Lower lobe of right lung (tissue), 2 donors: ENCODE measurements around the gene RPP30. TPM values are rescaled to one million over a fixed set of nuclear protein-coding genes. Genes with fewer than 3 reads are reported as not detected.
A peak's percentile ranks its signal among the peaks of the same experiment; 100 is the strongest.

Source experiments
- ATAC-seq, 2 donors: fragments of 200-7000 bp; cut with Tn5 transposase; one replicate each; pipeline ENCODE4 v1.9.1; 2020 to 2022; ENCODE audit warnings: mild to moderate bottlenecking in 2 of 2, moderate library complexity in 2 of 2
- DNase-seq: peaks from one replicate; pipeline ENCODE4 v3.0.0-alpha.2; 2020
- H3K27ac ChIP-seq: fragments of 200-600 bp; one replicate; pipeline ENCODE4 v1.8.0; 2022
- H3K27me3 ChIP-seq: fragments of 200-600 bp; one replicate; pipeline ENCODE4 v1.8.0; 2022; ENCODE audit warnings: low read depth
- H3K36me3 ChIP-seq: fragments of 200-600 bp; one replicate; pipeline ENCODE4 v1.8.0; 2022; ENCODE audit warnings: mild to moderate bottlenecking
- H3K4me1 ChIP-seq: fragments of 200-600 bp; one replicate; pipeline ENCODE4 v1.8.0; 2022
- H3K4me3 ChIP-seq: fragments of 200-600 bp; one replicate; pipeline ENCODE4 v1.8.0; 2022; ENCODE audit warnings: mild to moderate bottlenecking
- H3K9me3 ChIP-seq: fragments of 200-600 bp; one replicate; pipeline ENCODE4 v1.8.0; 2022
- CTCF ChIP-seq: fragments of 200-600 bp; IDR thresholded peaks from one replicate; pipeline ENCODE4 v1.8.0; 2022; ENCODE audit warnings: antibody characterized with exemption, mild to moderate bottlenecking
- intact Hi-C: fragments of 100-400 bp; cut with DNase I; formaldehyde crosslinking; loops from one replicate; pipeline ENCODE4 v1.11.0; 2022
- total RNA-seq: library from RNA; stranded (reverse); fragmentation: NEBNext Ultra II Directional; extraction: Animal tissue kit (Norgen Biotek cat#: 25700); gene quantifications from one replicate; pipeline ENCODE4 v1.2.1, GENCODE V29; 2021
- donor health status: DM: no; HTN: yes; CAD: no; lungs with severe emphysema.

Gene RPP30
- total RNA-seq, 1 donor from 2014 or later, result 28.2 TPM

GRCh38 chr10:90855126-90855525, 16.6 kb upstream of the RPP30 start:
- intact Hi-C loops, result no loop called here
- ATAC-seq (no peak), DNase-seq (no peak)
- peaks cover 47% of the 10 kb centered on the region for H3K27me3 ChIP-seq
- peaks cover 14% of the 10 kb centered on the region for H3K4me1 ChIP-seq
- H3K9me3 ChIP-seq, result peaks cover 11% of the 10 kb centered on the region
- H3K4me3 ChIP-seq, result no peak overlapping the region
- no peak overlapping the region for H3K27ac ChIP-seq
- H3K36me3 ChIP-seq, result no peaks in the 10 kb centered on the region
- TF ChIP-seq CTCF, result no peak

- no peak overlapping the region for H3K4me3 ChIP-seq
- no peak for TF ChIP-seq CTCF
- intact Hi-C loops, result no loop called here
- no peak overlapping the region for H3K27ac ChIP-seq
- H3K27me3 ChIP-seq, result peaks cover 47% of the 10 kb centered on the region
- DNase-seq (no peak), ATAC-seq (no peak)
- H3K9me3 ChIP-seq, result peaks cover 2% of the 10 kb centered on the region
- H3K36me3 ChIP-seq, result no peaks in the 10 kb centered on the region
- H3K4me1 ChIP-seq, result peaks cover 14% of the 10 kb centered on the region
These were observed 15.5 kb upstream of the RPP30 start for GRCh38 chr10:90856261-90856660.

GRCh38 chr10:90856964-90857634, 14.7 kb upstream of the RPP30 start:
- intact Hi-C loops, result no loop called here
- H3K27ac ChIP-seq, result no peak overlapping the region
- ATAC-seq, result peak; percentile 32 to 35

GRCh38 chr10:90857635-90858460, 13.9 kb upstream of the RPP30 start, which contains the start of gene HTR7:
HTR7 (minus strand) TSS chr10:90858039; CDS start chr10:90857671, 368 bp downstream.
- peak; percentile 62 for TF ChIP-seq CTCF
- DNase-seq (peak; percentile 73), ATAC-seq (peak; percentile 90 to 94)
- Histone ChIP-seq H3K27me3 (peaks cover 46% of the 10 kb centered on the region), H3K4me1 (peaks cover 14% of the 10 kb centered on the region), H3K36me3 (no peaks in the 10 kb centered on the region), H3K4me3 (peak within 1 kb of the TSS; percentile 62), H3K9me3 (no peaks in the 10 kb centered on the region), H3K27ac (peak within 1 kb of the TSS; percentile 60)
- intact Hi-C loops, result no loop called here

More at GRCh38 chr10:90856964-90857634, 14.7 kb upstream of the RPP30 start:
- Histone ChIP-seq H3K9me3 (no peaks in the 10 kb centered on the region), H3K36me3 (no peaks in the 10 kb centered on the region), H3K4me3 (peak overlapping the region; percentile 62), H3K27me3 (peaks cover 47% of the 10 kb centered on the region), H3K4me1 (peaks cover 14% of the 10 kb centered on the region)
- no peak for DNase-seq
- no peak for TF ChIP-seq CTCF

GRCh38 chr10:90858461-90858968, 13.3 kb upstream of the RPP30 start:
- DNase-seq, result no peak

More at GRCh38 chr10:90858461-90858968, 13.3 kb upstream of the RPP30 start:
- Histone ChIP-seq H3K36me3 (no peaks in the 10 kb centered on the region), H3K27me3 (peaks cover 40% of the 10 kb centered on the region), H3K9me3 (no peaks in the 10 kb centered on the region), H3K4me3 (peak overlapping the region; percentile 62), H3K27ac (peak overlapping the region; percentile 60), H3K4me1 (peaks cover 14% of the 10 kb centered on the region)
- TF ChIP-seq CTCF, result no peak
- intact Hi-C loops, result no loop called here
- peak in 1 of 2 donors; percentile 7 for ATAC-seq
